ENCODE results near the gene PMS1.

The PMS1 gene

GRCh38 chr2:189913821-189914220 is 129.6 kb downstream of the PMS1 start:
- Histone ChIP-seq H3K27me3 (ENCODE audit: low read depth, low read length) (no peaks in the 10 kb centered on the region), H3K9me3 (ENCODE audit: insufficient read depth, low read length) (no peaks in the 10 kb centered on the region), H3K27ac (ENCODE audit: low read length) (no peak overlapping the region), H3K4me2 (ENCODE audit: low read length) (no peak overlapping the region), H3K36me3 (replicated peaks; ENCODE audit: low read depth, low read length) (no peaks in the 10 kb centered on the region), H3K4me1 (ENCODE audit: low read length) (no peaks in the 10 kb centered on the region), H2AFZ (ENCODE audit: low read depth, low read length) (no peak overlapping the region), H3K79me2 (ENCODE audit: low read length) (no peaks in the 10 kb centered on the region), H3K4me3 (ENCODE audit: low read length) (no peak overlapping the region), H4K20me1 (ENCODE audit: insufficient read depth, low read length) (no peaks in the 10 kb centered on the region), H3K9ac (ENCODE audit: low read length) (no peak overlapping the region)
- no peak for TF ChIP-seq CTCF (IDR thresholded peaks at IDR 0.05; ENCODE audit: low read depth, low read length)
- no peak for TF ChIP-seq EZH2phosphoT487 (IDR thresholded peaks at IDR 0.05; ENCODE audit: low read depth)

- Histone ChIP-seq H3K27me3 (ENCODE audit: low read depth, low read length) (no peaks in the 10 kb centered on the region), H3K9ac (ENCODE audit: low read length) (no peak overlapping the region), H3K9me3 (ENCODE audit: insufficient read depth, low read length) (no peaks in the 10 kb centered on the region), H3K4me3 (ENCODE audit: low read length) (no peak overlapping the region), H3K4me2 (ENCODE audit: low read length) (no peak overlapping the region), H3K79me2 (ENCODE audit: low read length) (no peaks in the 10 kb centered on the region), H4K20me1 (ENCODE audit: insufficient read depth, low read length) (no peaks in the 10 kb centered on the region), H3K36me3 (replicated peaks; ENCODE audit: low read depth, low read length) (no peaks in the 10 kb centered on the region), H3K27ac (ENCODE audit: low read length) (no peak overlapping the region), H2AFZ (ENCODE audit: low read depth, low read length) (no peak overlapping the region), H3K4me1 (ENCODE audit: low read length) (no peaks in the 10 kb centered on the region)
- no peak for TF ChIP-seq CTCF (IDR thresholded peaks at IDR 0.05; ENCODE audit: low read depth, low read length)
- TF ChIP-seq EZH2phosphoT487 (IDR thresholded peaks at IDR 0.05; ENCODE audit: low read depth), result no peak
Observed at GRCh38 chr2:189916651-189917050, 132.4 kb downstream of the PMS1 start.

All from OCI-LY3 (cell line).